ENCODE measurements around the gene H1-8.

H1-8 gene

GRCh38 chr3:129517516-129517915 is 25.5 kb upstream of the H1-8 start:
- Histone ChIP-seq H3K4me3 (ENCODE audit: low read depth, low read length) (no peak overlapping the region), H3K9me3 (no peaks in the 10 kb centered on the region), H3K27me3 (no peaks in the 10 kb centered on the region), H3K36me3 (no peaks in the 10 kb centered on the region), H3K4me1 (no peaks in the 10 kb centered on the region)
- no peak for DNase-seq
- no peak for TF ChIP-seq CTCF (IDR thresholded peaks at IDR 0.05; ENCODE audit: low read depth, low read length)

GRCh38 chr3:129518038-129518561 is 24.9 kb upstream of the H1-8 start:
- Histone ChIP-seq H3K27me3 (no peaks in the 10 kb centered on the region), H3K9me3 (no peaks in the 10 kb centered on the region), H3K4me1 (no peaks in the 10 kb centered on the region), H3K36me3 (no peaks in the 10 kb centered on the region), H3K4me3 (ENCODE audit: low read depth, low read length) (no peak overlapping the region)
- DNase-seq = no peak
- no peak for TF ChIP-seq CTCF (IDR thresholded peaks at IDR 0.05; ENCODE audit: low read depth, low read length)

GRCh38 chr3:129518581-129518980 is 24.4 kb upstream of the H1-8 start:
- H3K9me3 ChIP-seq = no peaks in the 10 kb centered on the region
- no peak overlapping the region for H3K4me3 ChIP-seq (ENCODE audit: low read depth, low read length)
- H3K4me1 ChIP-seq = no peaks in the 10 kb centered on the region
- no peaks in the 10 kb centered on the region for H3K36me3 ChIP-seq
- H3K27me3 ChIP-seq = no peaks in the 10 kb centered on the region
- DNase-seq = no peak
- no peak for TF ChIP-seq CTCF (IDR thresholded peaks at IDR 0.05; ENCODE audit: low read depth, low read length)

GRCh38 chr3:129519449-129519848 is 23.5 kb upstream of the H1-8 start:
- H3K4me3 ChIP-seq (ENCODE audit: low read depth, low read length) = no peak overlapping the region
- H3K36me3 ChIP-seq = no peaks in the 10 kb centered on the region
- no peaks in the 10 kb centered on the region for H3K27me3 ChIP-seq
- no peaks in the 10 kb centered on the region for H3K9me3 ChIP-seq
- TF ChIP-seq CTCF (IDR thresholded peaks at IDR 0.05; ENCODE audit: low read depth, low read length) = no peak
- H3K4me1 ChIP-seq = no peaks in the 10 kb centered on the region
- DNase-seq = no peak

GRCh38 chr3:129519896-129520715 is 22.9 kb upstream of the H1-8 start:
- Histone ChIP-seq H3K4me3 (ENCODE audit: low read depth, low read length) (no peak overlapping the region), H3K36me3 (no peaks in the 10 kb centered on the region), H3K27me3 (no peaks in the 10 kb centered on the region), H3K4me1 (no peaks in the 10 kb centered on the region), H3K9me3 (no peaks in the 10 kb centered on the region)
- no peak for DNase-seq
- no peak for TF ChIP-seq CTCF (IDR thresholded peaks at IDR 0.05; ENCODE audit: low read depth, low read length)

- TF ChIP-seq CTCF (IDR thresholded peaks at IDR 0.05; ENCODE audit: low read depth, low read length) = no peak
- DNase-seq = no peak
Measured at GRCh38 chr3:129520960-129521359, 22.0 kb upstream of the H1-8 start.

More at GRCh38 chr3:129520960-129521359, 22.0 kb upstream of the H1-8 start:
- Histone ChIP-seq H3K4me1 (no peaks in the 10 kb centered on the region), H3K27me3 (no peaks in the 10 kb centered on the region), H3K4me3 (ENCODE audit: low read depth, low read length) (no peak overlapping the region), H3K9me3 (no peaks in the 10 kb centered on the region), H3K36me3 (no peaks in the 10 kb centered on the region)
